ENCODE results near the gene SDSL.

SDSL gene, protein sequence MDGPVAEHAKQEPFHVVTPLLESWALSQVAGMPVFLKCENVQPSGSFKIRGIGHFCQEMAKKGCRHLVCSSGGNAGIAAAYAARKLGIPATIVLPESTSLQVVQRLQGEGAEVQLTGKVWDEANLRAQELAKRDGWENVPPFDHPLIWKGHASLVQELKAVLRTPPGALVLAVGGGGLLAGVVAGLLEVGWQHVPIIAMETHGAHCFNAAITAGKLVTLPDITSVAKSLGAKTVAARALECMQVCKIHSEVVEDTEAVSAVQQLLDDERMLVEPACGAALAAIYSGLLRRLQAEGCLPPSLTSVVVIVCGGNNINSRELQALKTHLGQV
- total RNA-seq = 9.9 to 64.0 (median 32.0) reads per million in 18 experiments

DNA sequence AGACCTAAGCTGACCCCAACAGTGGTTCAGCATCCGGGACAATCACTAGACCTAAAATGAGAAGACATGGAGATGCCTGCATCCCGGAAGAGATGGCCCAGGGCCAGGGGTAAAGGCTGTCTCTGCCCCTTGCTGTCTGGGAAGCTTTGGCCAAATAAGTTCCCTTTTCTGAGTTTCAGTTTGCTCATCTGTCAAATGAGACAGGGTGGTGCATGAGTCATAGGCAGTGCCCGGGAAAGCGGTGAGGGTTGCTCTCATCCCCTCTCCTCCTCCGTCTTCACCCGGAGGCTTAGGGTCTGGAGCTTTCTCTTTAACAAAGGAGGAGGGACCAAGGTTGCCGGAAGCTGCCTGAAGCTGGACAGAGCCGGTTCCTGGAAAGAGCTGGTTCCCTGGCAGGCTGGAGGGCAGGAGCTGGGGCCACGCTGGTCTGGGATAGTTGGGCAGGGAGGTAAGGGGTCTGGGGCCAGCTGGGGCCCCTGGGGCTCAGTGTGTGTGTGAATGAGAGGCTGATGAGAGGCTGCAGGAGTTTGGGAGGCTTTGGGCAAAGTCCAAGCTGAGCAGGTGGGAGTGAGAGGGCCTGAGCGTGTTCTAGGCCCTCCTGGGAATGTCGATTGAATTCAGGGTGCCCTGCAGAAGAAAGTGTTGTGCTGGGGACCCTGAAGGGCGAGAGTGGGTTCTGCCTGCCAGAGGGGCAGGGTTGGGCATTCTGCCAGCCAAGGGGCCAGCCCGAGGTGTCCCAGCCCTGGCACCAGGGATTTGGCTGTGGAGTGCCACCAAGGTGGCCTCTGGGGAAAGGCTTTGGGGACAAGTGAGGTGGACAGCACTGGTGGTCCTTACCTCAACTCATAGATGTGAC, at the start of gene SDSL:
Gene SDSL, plus strand, starts transcription at position 351 of the 856 bp plus-strand sequence. CDS start 5,603 bp downstream, outside the sequence.
- DNase-seq = peak; percentile 98

DNA sequence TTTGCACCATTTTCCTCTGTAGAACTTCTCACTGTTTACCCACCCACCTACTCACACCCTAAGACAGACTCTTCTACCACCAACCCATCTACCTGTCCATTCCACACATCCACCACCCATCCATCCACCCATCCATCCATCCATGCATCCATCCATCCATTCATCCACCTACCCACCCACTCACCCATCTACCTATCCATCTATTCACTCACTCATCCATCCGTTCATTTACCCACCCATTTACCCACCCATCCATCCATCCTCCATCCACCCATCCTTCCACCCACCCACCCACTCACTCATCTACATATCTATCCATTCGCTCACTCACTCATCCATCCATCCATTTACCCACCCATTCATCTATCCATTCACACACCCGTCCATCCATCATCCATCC, 48.7 kb upstream of the SDSL start:
- no peak for DNase-seq

DNA sequence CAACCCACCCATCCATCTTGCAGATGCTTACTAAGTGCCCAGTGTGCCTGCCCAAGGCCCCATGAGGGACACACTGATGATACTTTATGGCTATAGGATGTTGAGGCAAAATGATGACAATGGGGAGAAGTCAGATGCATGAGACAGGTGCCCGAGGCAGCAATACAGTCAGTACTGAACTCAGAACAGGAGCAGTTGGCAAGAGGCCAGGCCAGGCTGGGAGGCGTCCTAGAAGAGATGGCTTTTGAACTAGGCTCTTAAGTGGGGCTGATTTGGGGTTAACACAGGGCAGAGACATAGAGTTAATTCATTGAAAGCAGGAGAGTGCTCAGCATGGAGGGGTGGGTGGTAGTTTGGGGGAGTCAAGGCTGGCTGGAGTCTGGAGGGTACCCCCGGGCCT, 48.2 kb upstream of the SDSL start:
- DNase-seq = no peak

DNA sequence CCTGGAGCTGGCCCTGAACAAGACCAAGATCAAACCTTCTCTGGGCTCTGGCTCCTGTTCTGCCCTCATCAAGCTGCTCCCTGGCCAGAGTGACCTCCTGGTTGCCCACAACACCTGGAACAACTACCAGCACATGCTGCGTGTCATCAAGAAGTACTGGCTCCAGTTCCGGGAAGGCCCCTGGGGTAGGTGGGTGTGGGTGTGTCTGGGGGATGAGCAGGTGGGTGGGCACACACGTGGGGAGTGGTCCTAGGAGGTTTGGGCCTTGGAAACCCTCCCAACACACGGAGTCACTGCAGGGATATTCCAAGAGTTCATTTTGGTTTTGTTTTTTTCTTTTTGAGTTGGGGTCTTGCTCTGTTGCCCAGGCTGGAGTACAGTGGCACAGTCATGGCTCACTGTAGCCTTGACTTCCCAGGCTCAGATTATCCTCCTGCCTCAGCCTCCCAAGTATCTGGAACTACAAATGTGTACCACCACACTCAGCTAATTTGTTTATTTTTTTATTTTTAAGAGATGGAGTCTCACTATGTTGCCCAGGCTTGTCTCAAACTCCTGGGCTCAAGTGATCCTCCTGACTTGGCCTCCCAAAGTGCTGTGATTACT, 47.3 kb upstream of the SDSL start:
- no peak for DNase-seq

DNA sequence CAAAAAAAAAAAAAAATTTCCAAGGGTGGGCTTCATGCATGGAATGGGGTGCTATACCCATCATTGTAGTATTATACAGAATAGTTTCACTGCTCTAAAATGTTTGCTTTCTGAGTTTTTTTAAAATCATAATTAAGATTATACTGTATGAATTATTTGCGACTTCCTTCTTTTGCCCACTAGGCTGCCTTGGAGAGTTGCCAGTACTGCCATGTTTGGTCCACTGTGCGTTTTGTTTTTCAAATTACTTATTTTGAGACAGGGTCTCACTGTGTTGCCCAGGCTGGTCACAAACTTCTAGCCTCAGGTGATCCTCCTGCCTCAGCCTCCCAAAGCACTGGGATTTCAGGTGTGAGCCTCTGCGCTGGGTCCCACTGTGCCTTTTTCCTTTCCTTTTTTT, 43.9 kb upstream of the SDSL start:
- DNase-seq = no peak

DNA sequence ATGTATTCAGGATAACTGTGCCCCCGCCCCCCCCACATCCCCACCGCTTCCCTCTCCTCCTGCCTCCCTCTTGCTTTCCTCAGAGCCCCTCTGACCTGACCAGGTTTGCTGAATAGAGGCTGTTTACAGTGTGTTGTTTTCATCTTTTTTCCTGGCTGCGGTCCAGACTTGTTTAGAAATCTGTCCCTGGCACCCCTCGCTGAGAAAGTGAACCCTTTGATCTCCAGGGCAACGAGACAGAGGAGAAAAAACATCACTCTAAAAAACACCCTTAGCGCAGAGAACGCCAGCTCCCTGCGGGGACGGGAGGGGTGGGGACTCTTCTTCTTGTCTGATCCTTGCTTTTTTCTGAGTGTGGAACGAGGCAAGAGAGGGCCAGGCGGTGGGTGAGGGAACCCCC, 41.0 kb upstream of the SDSL start:
- DNase-seq = no peak

DNA sequence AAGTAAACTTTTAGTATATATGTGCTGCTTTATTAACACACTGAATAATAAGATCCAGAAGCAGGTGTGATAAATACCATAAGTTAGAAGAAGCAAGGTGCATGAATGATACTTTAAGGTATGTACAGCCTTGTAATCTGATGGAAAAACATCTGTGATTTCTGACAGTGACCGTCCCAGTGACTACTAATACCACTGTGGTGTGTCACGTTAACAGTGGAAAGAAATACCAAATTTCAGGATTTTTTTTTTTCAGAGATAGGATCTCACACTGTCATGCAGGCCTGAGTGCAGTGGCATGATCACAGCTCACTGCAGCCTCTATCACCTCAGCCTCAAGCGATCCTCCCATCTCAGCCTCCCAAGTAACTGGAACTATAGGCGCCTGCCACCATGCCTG, 40.0 kb upstream of the SDSL start:
- DNase-seq = no peak

DNA sequence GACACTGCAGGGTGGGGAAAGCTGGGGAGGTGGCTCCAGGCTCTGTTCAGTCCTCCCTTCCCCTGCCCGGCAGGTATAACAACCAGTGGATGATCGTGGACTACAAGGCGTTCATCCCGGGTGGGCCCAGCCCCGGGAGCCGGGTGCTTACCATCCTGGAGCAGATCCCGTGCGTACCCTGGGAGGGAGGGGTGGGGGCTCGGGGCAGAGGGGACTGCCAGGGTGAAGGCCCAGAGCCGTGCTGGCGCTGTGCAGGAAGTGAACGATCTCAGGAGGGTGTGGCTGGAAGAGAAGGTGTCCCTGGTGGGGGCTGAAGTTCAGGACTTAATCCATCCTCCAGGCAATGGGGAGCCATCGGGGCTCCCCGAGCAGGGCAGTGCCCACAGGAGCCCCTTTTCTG, 37.4 kb upstream of the SDSL start:
- DNase-seq = no peak

DNA sequence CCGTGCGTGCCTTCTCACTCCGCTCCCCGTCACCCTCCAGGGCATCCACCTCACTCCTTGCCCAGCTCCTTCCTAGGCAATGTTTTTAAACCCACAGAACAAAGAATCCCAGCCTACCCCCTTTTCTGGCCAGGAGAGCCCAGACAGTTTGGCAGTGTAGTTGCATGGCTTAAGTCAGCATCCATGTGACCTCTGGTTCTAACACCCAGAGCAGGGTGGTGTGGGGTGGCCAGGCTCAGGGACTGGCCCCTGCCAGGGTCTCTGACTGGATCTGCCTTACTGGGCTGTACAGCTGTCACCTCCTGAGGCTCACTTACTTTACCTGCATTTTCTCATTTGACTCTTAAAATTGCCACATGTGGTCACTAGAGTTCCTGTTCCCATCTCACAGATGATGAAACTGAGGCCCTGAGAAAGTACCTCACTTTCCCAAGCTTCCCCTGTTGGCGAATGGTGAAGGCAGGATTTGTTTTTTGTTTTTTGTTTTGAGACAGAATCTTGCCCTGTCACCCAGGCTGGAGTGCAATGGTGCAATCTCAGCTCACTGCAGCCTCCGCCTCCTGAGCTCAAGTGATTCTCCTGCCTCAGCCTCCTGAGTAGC, 36.8 kb upstream of the SDSL start:
- DNase-seq = no peak

DNA sequence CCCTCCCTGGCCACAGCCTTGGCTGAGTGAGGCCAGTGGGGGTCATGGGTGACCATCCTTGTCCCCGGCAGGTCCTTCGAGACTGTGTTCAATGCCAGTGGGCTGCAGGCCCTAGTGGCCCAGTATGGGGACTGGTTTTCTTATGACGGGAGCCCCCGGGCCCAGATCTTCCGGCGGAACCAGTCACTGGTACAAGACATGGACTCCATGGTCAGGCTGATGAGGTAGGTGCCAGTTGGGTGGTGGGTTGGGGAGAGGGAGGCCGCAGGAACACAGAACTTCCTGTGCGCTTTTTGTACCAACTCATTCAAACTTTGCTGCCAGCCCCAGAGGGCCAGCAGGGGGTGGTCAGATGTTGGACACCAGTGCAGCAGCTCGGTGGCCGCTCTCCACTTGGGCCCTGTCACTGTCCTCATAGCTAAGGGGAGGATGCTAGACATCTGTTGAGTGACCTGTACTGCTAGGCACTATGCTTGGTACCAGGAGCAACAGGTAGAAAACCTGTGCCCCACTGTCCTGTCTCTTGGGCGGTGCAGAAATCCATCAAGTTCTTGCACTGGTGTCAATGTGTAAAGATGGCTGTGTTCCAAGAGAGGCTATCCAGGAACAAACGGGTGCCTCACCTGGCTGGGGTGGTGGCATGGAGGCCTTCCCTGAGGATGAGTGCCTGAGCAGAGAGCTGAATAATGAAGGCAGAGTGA, 35.2 kb upstream of the SDSL start:
- DNase-seq = no peak

DNA sequence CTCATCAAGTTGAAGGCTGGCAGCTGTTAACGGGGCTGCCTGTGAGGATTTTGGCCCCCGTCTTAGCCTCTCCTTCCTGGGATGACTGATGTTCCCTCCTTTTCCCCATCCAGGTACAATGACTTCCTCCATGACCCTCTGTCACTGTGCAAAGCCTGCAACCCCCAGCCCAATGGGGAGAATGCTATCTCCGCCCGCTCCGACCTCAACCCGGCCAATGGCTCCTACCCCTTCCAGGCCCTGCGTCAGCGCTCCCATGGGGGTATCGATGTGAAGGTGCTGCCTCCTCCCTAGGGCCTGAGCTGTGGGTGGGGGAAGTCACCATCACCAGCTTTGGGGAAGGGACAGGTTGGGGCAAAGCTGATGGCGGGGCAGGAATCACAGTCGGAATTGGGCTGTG, 34.5 kb upstream of the SDSL start:
- DNase-seq = no peak

DNA sequence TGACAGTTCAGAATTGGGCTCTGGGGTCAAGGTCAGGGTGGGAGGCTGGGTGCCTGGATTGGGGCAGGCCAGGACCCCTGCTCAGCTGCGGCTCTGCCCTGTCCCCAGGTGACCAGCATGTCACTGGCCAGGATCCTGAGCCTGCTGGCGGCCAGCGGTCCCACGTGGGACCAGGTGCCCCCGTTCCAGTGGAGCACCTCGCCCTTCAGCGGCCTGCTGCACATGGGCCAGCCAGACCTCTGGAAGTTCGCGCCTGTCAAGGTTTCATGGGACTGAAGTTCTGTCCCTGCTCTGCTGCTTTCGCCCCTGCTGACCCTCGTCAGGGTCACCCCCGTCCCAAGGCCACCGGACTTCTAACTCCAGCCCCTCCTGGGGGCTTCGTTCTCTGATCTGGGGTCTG, 33.8 kb upstream of the SDSL start:
- no peak for DNase-seq

DNA sequence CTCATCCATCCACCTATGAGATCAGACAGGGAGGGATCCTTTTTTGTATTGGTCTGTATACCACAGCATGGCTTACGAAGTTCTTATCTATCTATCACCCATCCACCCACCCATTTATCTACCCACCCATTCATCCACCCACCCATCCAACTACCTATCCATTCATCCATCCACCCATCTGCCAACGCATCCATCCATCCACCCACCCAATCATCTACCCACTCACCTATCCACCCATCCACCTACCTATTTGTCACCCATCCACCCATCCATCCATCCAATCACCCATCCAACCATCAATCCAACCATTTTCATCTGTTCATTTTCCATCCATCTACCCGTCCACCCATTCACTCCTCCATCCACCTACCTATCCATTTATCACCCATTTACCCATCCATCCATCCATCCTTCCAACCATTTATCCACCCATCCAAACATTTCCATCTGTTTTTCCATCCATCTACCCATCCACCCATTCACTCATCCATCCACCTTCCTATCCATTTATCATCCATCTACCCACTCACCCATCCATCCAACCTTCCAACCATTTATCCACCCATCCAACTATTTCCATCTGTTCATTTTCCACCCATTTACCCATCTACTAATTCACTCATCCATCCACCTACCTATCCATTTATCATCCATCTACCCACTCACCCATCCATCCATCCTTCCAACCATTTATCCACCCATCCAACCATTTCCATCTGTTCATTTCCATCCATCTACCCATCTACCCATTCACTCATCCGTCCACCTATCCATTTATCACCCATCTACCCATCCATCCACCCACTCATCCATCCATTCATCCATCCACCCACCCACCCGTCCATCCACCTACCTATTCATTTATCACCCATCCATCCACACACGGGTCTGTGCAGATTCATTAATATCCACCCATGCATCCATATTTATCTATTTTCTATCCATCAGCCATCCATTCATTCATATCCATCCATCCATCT, 31.8 kb upstream of the SDSL start:
- no peak for DNase-seq

DNA sequence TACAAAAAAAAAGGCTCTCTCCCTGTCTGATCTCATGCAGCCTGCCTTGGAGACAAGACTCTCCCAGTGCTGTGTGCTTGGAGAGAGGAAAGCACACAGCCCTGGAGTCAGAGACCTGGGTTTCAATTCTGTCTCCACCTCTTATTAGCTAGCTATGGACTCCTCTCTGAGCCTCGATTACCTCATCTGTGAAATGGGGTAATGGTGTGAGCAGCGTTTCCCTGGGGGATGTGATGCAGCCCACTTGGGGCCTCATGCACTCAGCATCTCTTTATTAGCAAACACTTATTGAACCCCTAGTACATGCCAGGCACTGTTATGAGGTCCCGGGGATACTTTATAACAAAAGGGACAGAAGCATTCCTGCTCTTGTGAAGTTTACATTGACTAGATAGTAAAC, 31.0 kb upstream of the SDSL start:
- DNase-seq = no peak

DNA sequence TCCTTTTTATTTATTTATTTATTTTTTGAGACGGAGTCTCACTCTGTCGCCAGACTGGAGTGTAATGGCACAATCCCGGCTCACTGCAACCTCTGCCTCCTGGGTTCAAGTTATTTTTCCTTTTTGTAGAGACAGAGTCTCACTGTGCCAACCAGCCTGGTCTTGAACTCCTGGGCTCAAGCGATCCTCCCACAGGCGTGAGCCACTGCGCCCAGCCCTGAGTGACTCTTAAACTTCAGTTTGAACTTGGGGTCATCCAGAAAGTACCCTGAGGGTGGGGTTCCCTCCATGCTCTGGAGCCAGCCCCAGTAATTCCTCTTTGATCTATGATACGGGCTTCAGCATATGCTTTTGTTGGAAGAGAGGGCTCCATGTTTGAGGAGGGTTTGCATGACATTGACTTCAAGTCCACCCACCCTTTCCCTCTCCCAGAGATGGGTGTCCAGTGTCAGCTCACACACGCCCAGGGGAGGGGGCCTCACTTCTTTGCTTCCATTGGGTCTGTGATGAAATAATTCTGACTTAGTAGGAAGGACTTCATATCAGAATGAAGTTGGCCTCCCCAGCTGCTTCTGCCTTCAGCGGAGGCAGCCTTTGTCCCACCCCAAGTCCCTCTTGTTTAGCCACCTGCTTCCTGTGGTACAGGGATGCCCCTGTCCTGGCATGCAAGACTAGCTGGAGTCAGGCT, 30.4 kb upstream of the SDSL start:
- no peak for DNase-seq

DNA sequence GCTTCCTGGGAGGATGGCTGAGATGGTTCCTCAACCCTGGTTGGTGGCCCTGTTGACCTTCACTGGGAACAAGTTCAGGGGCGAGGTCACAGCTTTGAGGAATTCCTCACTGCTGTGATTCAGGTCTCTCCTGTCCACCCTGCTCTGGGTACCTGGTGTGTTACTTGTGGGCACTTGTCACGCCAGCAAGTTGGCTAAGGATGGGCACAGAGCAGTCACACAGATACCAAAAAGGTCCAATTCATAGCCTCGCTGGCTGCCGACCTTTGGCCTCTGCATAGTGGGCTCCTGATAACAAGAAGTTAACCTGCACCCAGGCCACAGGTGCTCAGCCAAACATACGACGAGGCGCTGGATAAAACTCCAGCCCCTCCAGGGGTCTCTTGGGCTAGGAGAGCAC, 29.7 kb upstream of the SDSL start:
- DNase-seq = no peak

DNA sequence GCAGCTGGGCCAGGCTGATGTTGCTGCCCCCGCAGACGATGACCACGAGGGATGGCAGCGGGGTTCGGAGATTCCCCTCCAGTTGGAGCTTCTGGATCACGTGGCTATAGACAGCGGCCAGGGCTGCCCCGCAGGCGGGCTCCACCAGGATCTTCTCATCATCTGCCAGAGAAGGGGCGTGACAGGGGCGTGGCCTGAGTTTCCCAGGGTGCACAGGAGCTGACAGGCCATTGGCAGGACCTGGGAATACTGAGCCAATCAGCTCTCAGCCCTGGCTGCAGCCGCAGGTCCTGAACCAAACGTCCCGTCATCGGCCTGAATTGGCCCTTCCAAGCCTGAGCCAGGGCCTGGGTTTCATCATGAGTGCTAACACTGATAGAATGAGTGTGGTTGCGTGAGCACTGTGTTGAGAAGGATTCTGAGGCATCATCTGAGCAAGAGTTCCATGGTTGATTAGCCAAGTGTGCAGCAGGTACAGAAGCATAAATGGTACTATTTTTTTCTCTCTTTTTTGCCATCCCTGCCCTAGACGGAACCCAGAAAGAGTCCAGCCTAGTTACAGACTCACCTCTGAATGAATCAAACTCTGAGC, 29.1 kb upstream of the SDSL start:
- no peak for DNase-seq

DNA sequence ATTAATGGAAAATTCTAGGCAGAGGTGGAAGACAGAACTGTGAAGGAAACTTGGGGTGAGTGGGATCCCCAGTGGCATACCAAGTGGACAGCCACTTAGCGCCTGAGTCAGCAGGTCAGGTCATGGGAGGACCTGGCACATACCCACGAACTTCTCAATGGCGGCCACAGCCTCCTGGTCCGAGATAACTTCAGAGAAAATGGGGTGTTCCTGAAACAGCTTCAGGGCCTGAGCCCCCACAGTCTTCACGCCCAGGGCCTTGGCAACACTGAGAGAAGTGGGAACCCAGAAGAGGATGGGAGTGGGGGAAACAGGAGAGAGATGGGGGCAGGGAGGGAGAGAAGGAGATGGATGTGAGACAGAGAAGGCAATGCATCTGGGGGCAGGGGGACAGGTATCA, 28.4 kb upstream of the SDSL start:
- DNase-seq = no peak

DNA sequence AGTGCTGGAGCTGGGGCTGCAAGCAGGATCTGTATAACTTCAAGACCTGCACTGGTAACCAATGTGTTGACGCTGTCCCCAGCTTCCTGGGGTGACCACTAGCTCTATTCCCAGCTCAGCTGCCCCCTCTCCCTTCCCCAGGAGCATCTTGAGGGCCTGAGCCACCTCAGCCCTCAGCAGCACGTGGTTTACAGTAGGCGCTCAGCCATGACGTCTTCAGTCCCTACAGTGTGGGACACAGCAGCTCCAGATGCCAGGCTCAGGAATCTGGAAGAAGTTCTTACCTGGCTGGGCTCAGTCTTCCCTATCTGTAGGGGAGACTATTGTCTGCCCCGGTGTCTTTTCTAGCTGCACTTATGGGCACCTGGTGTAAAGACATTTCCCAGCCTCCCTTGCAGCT, 27.1 kb upstream of the SDSL start:
- DNase-seq = no peak

DNA sequence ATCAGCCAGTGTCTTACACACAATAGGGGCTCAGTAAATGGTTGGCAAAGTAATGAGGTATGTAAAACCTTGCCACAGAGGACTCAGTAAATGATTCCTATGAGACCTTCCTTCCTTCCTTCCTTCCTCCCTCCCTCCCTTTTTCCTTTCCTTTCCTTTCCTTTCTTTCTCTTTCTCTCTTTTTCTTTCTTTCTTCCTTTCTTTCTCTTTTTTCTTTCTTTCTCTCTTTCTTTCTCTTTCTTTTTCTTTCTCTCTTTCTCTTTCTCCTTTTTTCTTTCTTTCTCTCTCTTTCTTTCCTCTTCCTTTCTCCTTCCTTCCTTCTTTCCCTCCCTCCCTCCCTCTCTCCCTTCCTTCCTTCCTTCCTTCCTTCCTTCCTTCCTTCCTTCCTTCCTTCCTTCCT, 26.0 kb upstream of the SDSL start:
- DNase-seq = no peak

All from inflammatory macrophage (primary cell).